ENCODE results near the gene CDK15. TPM values are rescaled to one million over a fixed set of nuclear protein-coding genes. Genes with fewer than 3 reads are reported as not detected.

Gene CDK15
- total RNA-seq, 1 donor from 2014 or later, result 0.21 TPM

- Histone ChIP-seq H3K9me3 (ENCODE audit: low read depth) (no peaks in the 10 kb centered on the region), H3K4me1 (peaks cover 4% of the 10 kb centered on the region), H4K20me1 (ENCODE audit: low read depth) (no peaks in the 10 kb centered on the region), H3K4me3 (no peak overlapping the region), H3K9ac (no peak overlapping the region), H3K27me3 (no peaks in the 10 kb centered on the region), H3K79me2 (ENCODE audit: low read depth) (no peaks in the 10 kb centered on the region), H2AFZ (replicated peaks) (no peak overlapping the region), H3K36me3 (no peaks in the 10 kb centered on the region), H3K4me2 (no peak overlapping the region), H3K27ac (no peak overlapping the region), H3F3A (ENCODE audit: low read depth) (peaks cover 6% of the 10 kb centered on the region)
- Mint-ChIP-seq H3K36me3 (no peaks in the 10 kb centered on the region), H3K27me3 (ENCODE audit: insufficient read depth, low read depth) (peaks cover 3% of the 10 kb centered on the region), H3K4me1 (no peaks in the 10 kb centered on the region), H3K27ac (no peak overlapping the region), H3K9me3 (no peaks in the 10 kb centered on the region), H3K4me3 (no peak overlapping the region)
- no peak for TF ChIP-seq EZH2 (IDR thresholded peaks at IDR 0.05)
- no peak for TF ChIP-seq EZH2phosphoT487 (IDR thresholded peaks at IDR 0.05)
- TF ChIP-seq CTCF (IDR thresholded peaks at IDR 0.05), result no peak
- no peak for DNase-seq (ENCODE audit: low spot score)
Observed at GRCh38 chr2:201824212-201824611, 17.9 kb downstream of the CDK15 start.

DNA sequence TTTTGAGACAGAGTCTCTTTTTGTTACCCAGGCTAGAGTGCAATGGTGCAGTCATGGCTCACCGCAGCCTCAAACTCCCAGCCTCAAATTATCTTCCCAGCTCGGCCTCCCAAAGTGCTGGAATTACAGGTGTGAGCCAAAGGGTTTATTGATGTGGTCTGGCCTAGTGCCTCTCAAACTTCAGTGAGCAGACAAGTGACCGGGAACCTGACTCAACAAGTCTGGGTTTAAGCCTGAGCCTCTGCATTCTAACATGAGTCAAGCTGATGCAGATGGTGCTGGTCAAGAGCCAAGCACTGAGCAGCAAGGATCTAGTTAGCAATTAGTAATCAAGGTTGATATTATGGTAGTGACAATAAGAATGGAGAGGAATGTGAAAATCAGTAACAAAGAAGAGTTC lies 21.3 kb downstream of the CDK15 start:
- no peaks in the 10 kb centered on the region for H4K20me1 ChIP-seq (ENCODE audit: low read depth)
- Mint-ChIP-seq H3K27me3 (ENCODE audit: insufficient read depth, low read depth) (peaks cover 5% of the 10 kb centered on the region), H3K4me1 (no peaks in the 10 kb centered on the region), H3K9me3 (no peaks in the 10 kb centered on the region), H3K27ac (no peak overlapping the region), H3K36me3 (no peaks in the 10 kb centered on the region), H3K4me3 (no peak overlapping the region)
- H3K4me1 ChIP-seq, result no peaks in the 10 kb centered on the region
- H3K4me2 ChIP-seq, result no peak overlapping the region
- no peaks in the 10 kb centered on the region for H3K9me3 ChIP-seq (ENCODE audit: low read depth)
- TF ChIP-seq CTCF (IDR thresholded peaks at IDR 0.05) (no peak), EZH2 (IDR thresholded peaks at IDR 0.05) (no peak), EZH2phosphoT487 (IDR thresholded peaks at IDR 0.05) (no peak)
- H2AFZ ChIP-seq (replicated peaks), result no peak overlapping the region
- no peak overlapping the region for H3K9ac ChIP-seq
- H3K36me3 ChIP-seq, result no peaks in the 10 kb centered on the region
- H3K79me2 ChIP-seq (ENCODE audit: low read depth), result no peaks in the 10 kb centered on the region
- H3K4me3 ChIP-seq, result no peak overlapping the region
- H3K27me3 ChIP-seq, result no peaks in the 10 kb centered on the region
- DNase-seq (ENCODE audit: low spot score), result no peak
- H3K27ac ChIP-seq, result no peak overlapping the region
- no peaks in the 10 kb centered on the region for H3F3A ChIP-seq (ENCODE audit: low read depth)

GRCh38 chr2:201828220-201828619 lies 21.9 kb downstream of the CDK15 start:
- no peak for TF ChIP-seq EZH2phosphoT487 (IDR thresholded peaks at IDR 0.05)
- TF ChIP-seq EZH2 (IDR thresholded peaks at IDR 0.05), result no peak
- no peak for TF ChIP-seq CTCF (IDR thresholded peaks at IDR 0.05)
- no peak overlapping the region for H3K9ac ChIP-seq
- H3K79me2 ChIP-seq (ENCODE audit: low read depth), result no peaks in the 10 kb centered on the region
- H3K27ac ChIP-seq, result no peak overlapping the region
- Mint-ChIP-seq H3K4me1 (no peaks in the 10 kb centered on the region), H3K27me3 (ENCODE audit: insufficient read depth, low read depth) (peaks cover 5% of the 10 kb centered on the region), H3K9me3 (no peaks in the 10 kb centered on the region), H3K27ac (no peak overlapping the region), H3K4me3 (no peak overlapping the region), H3K36me3 (no peaks in the 10 kb centered on the region)
- no peaks in the 10 kb centered on the region for H3K4me1 ChIP-seq
- no peaks in the 10 kb centered on the region for H4K20me1 ChIP-seq (ENCODE audit: low read depth)
- no peak overlapping the region for H3K4me2 ChIP-seq
- no peaks in the 10 kb centered on the region for H3K27me3 ChIP-seq
- H3K4me3 ChIP-seq, result no peak overlapping the region
- no peaks in the 10 kb centered on the region for H3K9me3 ChIP-seq (ENCODE audit: low read depth)
- no peak overlapping the region for H2AFZ ChIP-seq (replicated peaks)
- no peaks in the 10 kb centered on the region for H3K36me3 ChIP-seq
- no peak for DNase-seq (ENCODE audit: low spot score)
- no peaks in the 10 kb centered on the region for H3F3A ChIP-seq (ENCODE audit: low read depth)

All from neural progenitor cell (in vitro differentiated cells).